Epithelial cell of prostate (primary cell): ENCODE measurements around the gene BAG2.

Experiments used
- DNase-seq: peaks from one replicate; pipeline ENCODE4 v3.0.0-alpha.2; 2011; ENCODE audit warnings: low read depth, low spot score
- H3K27ac ChIP-seq: fragments of 450-650 bp; 2 replicates; pipeline ENCODE4 v1.5.1; 2017; ENCODE audit warnings: mild to moderate bottlenecking

The BAG2 gene

GRCh38 chr6:57173056-57173885 lies 1.1 kb downstream of the BAG2 start:
- no peak for DNase-seq
- H3K27ac ChIP-seq, result peak overlapping the region; percentile 22

DNA sequence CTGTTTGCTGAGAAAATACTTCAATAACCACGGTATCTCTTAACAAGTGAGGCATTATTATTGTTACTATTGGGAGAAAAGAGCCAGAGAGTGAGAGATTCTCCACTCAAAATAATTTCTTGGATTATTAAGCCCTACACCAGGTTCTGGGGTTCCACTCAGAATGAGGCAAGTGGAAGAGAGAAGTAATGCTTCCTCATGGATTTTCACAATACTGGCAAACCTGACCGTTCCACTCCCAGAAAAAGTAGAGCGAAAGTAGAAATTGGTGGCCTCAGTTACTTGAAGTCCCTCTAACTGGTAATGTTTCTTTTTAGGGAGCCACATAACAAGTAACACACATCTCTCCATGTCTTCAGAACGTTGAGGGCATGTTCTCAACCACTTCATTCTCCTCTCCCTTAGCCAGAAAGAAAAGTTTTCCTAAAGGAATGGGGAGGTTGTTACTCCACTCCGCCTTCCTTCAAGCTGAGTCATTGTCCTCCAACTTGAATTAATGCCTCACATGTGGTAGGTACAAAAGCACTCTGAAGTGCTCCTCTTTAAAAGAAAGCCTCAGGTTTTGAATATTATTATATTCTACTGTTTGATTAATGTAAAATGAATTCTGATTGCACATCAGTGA lies 1.9 kb downstream of the BAG2 start:
- peak overlapping the region; percentile 22 for H3K27ac ChIP-seq
- DNase-seq, result no peak

- no peak for DNase-seq
Measured at GRCh38 chr6:57174511-57174907, 2.4 kb downstream of the BAG2 start.

DNA sequence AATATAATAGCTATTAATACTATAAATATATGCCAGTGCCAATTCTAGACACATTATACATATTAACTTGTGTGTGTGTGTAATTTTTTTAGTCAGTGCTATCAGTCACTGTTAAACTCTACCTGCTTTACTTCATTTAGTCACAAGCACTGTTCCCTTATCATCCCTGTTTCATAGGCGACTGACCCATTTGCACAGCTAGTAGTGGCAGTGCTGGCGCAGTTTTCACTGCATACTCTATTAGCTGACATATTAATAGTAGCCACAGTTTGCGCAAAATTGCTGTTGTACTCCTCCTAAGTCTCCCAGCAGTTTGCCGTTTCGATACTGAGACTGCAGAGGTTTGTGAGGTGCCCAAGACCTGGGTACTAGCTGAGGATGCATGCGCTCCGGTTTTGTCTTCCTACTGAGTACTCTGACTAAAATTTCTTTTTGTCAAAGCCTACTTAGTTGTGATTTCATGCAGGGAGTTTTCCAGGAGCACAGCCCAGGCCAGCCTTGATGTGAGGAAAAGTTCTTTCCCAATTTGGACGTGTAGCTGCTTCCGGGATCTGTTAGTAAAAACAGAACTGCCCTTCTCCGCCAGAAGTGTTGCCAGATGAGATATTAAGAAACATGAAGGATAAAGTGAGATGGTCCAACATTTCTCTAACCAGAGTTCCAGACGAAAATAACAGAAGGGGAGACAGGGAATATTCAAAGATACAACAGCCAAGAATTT lies 5.6 kb downstream of the BAG2 start:
- no peak overlapping the region for H3K27ac ChIP-seq
- no peak for DNase-seq

More at GRCh38 chr6:57174511-57174907, 2.4 kb downstream of the BAG2 start:
- H3K27ac ChIP-seq, result peak overlapping the region; percentile 22

- DNase-seq, result no peak
- H3K27ac ChIP-seq, result no peak overlapping the region
Measured at GRCh38 chr6:57180596-57180995, 8.5 kb downstream of the BAG2 start.

DNA sequence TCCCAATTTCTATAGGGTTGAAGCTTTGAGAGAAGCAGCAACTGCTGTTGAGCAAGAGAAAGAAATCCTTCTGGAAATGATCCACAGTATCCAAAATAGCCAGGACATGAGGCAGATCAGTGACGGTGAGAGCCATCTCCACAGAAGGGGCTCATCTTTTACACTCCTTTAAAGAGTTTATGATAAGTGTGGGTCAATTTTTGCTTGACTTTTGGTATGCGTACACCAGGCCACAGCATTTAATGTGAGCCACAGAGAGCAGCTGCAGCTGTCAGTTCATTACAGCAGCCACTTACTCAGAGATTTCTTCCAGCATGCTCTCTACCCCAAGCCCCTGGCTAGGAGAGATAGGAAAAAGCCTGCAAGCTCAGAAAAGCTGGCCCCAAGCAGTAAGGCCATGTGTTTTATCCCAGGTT lies 9.9 kb downstream of the BAG2 start:
- DNase-seq, result no peak

DNA sequence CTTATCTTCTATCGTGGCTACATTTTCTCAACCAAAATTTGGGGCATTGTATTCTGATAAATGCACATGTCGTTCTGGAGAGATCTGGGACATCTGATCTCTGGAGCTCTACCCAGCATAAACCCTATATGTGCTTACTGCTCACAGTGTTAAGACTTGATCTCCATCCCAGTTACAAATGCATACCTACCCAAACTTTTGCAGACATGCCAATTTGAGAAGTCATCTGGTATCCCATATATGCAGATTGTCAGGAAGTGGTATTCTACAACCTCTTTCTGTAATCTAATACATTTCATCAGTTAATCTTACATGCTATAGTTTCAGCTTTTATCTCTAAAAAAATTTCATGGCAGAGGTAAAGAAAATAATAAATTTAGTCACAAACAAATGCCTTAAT lies 11.2 kb downstream of the BAG2 start:
- H3K27ac ChIP-seq, result no peak overlapping the region

More for the DNA sequence above, 9.9 kb downstream of the BAG2 start:
- no peak overlapping the region for H3K27ac ChIP-seq

GRCh38 chr6:57190140-57190539 lies 18.0 kb downstream of the BAG2 start:
- DNase-seq, result no peak
- no peak overlapping the region for H3K27ac ChIP-seq

More for the DNA sequence above, 11.2 kb downstream of the BAG2 start:
- DNase-seq, result no peak

- H3K27ac ChIP-seq, result no peak overlapping the region
- DNase-seq, result no peak
Measured at GRCh38 chr6:57193177-57193576, 21.1 kb downstream of the BAG2 start.

GRCh38 chr6:57195457-57195856 lies 23.3 kb downstream of the BAG2 start:
- DNase-seq, result no peak
- no peak overlapping the region for H3K27ac ChIP-seq

DNA sequence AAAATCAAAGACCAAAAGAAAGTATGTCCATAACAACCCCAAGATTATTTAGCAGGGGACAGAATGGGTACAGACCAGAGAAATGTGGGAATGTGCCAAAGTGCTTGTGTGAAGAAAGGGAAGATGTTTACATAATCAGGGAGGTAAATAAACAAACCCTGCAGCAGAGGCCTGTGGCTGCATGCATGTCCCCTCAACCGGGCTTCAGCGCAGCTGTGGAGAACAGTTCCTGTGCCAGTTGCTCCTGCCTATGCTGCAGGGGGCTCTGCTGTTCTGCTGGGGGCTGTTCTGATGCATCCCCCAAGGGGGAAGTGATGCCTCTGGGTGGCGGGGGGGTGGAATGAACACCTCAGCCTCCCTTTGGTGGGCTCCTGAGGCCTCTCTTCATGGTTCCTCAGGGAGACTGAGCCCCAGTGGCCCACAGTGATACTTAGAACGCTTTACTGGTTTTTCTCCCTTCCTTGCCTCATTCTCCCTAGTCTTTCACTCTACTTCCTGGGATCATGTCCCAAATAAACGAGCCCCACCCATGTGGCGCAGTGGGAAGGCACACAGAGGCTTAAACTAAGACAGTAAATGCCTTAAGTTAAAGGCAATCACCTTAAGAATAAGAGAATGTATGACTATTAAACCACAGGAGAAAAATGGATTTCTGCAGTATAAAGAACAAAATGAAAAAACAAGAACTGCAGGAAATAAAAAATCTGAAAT lies 27.0 kb downstream of the BAG2 start:
- H3K27ac ChIP-seq, result no peak overlapping the region
- DNase-seq, result no peak

GRCh38 chr6:57201718-57202117 lies 29.6 kb downstream of the BAG2 start:
- no peak for DNase-seq
- no peak overlapping the region for H3K27ac ChIP-seq

DNA sequence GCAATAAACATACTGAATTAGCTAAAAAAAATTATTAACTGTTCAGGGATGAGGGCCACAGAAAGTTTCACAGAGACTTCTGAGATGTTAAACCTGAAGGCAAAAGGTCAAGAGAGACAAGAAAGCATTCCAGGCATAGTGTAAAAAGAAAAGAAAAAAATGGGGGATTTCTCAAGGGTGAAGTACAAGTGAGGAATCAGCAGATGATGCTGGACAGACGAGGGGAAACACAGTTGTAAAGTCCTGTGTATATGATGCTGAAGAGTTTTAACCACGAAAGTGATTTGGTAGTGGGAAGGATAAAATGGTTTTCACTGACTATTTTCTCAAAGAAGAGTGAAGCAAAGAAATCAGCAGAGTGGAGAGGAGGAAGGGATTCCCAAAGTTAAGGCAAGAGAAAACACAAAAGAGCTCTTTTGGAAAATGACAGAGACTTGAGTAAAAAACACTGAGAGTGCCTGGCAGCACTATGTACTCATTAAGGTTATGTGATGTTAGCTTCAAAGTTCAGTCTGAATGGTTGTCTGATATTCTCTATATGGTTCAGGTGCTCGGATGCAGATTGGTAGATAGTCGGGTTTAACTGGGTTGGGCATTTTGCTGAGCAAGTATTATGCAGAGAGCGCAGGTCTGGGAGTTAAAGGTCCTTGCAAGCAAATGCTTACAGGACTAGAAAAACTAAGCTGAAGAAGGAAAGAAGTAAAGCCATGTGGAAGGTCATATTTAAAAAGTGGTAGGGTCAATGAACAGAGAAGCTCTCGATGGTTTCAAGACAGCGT lies 33.6 kb downstream of the BAG2 start:
- no peak overlapping the region for H3K27ac ChIP-seq
- no peak for DNase-seq

- no peak overlapping the region for H3K27ac ChIP-seq
- DNase-seq, result no peak
Measured at GRCh38 chr6:57207141-57207540, 35.0 kb downstream of the BAG2 start.

GRCh38 chr6:57207872-57208271 lies 35.7 kb downstream of the BAG2 start:
- no peak overlapping the region for H3K27ac ChIP-seq
- no peak for DNase-seq

DNA sequence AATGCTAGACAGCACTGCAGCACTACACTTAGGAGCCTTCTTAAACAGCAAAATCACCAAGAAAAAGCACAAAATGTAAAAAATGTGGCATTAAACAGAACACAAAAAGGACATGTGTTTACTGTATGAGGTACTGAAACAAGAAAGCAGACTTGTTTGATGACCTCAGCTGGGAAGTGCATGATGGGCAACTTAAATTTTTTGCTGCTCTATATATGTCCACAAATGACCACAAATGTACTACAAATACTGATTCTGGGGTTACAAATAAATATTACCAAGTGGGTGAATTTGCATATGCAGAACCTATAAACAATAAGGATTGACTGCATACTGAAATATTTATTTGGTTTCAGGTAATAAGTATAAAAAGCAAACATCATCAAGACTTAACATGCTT lies 36.9 kb downstream of the BAG2 start:
- DNase-seq, result no peak
- no peak overlapping the region for H3K27ac ChIP-seq

- H3K27ac ChIP-seq, result no peak overlapping the region
- no peak for DNase-seq
Measured at GRCh38 chr6:57210060-57210459, 37.9 kb downstream of the BAG2 start.

- no peak for DNase-seq
- no peak overlapping the region for H3K27ac ChIP-seq
Measured at GRCh38 chr6:57215260-57215659, 43.1 kb downstream of the BAG2 start.

DNA sequence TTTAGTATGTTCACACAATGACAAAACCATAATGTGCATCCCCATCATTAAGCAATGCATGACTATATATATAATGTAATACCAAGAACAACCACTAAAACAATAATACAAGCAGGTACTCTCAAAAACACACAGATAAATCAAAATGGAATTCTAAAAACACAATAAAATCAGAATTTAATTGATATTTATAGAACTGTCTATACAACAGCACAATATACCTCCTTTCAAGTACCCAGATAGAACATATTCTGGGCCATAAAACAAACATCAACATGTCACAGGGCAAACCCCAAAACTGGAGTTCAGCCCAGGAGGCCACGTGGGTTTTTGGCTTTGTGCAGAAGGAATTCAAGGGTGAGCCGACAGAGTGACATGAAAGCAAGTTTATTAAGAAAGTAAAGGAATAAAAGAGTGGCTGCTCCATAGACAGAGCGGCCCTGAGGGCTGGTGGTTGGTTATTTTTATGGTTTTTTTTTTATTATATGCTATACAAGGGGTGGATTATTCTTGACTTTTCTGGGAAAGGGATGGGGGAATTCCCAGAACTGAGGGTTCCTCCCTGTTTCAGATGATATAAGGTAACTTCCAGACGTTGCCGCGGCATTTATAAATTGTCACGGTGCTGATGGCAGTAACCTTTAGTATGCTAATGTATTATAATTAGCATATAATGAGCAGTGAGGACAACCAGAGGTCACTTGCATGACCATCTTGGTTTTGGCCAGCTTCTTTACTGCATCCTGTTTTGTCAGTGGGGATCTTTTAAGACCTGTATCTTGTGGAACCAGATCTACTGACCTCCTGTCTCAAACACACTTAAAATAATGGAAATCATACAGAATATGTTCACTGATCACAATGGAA lies 44.3 kb downstream of the BAG2 start:
- H3K27ac ChIP-seq, result no peak overlapping the region
- no peak for DNase-seq
